GM06990 (cell line): ENCODE measurements around the gene NFAT5.
"Not testable (repeated sequence)": the region's sequence is repeated elsewhere in the genome, so short reads cannot be mapped to it uniquely, and the experiment has no call there.

Experiments
- DNase-seq: peaks from one replicate; pipeline ENCODE4 v3.0.0-alpha.2; 2011; ENCODE audit not compliant: insufficient read length; ENCODE audit errors: extremely low read depth
- H3K27me3 ChIP-seq: replicated peaks from 2 replicates; pipeline ENCODE4 v1.6.0; 2011; ENCODE audit warnings: low read length; ENCODE audit not compliant: control insufficient read depth, insufficient read depth
- H3K36me3 ChIP-seq: 2 replicates; pipeline ENCODE4 v1.5.1; 2011; ENCODE audit warnings: low read length; ENCODE audit not compliant: control insufficient read depth, insufficient read depth
- H3K4me3 ChIP-seq: replicated peaks from 2 replicates; pipeline ENCODE4 v1.5.1; 2011; ENCODE audit warnings: low read depth, mild to moderate bottlenecking, control low read depth, low read length
- CTCF ChIP-seq: IDR thresholded peaks from 2 replicates; pipeline ENCODE4 v1.5.1; 2011; ENCODE audit warnings: low read length, control low read depth, mild to moderate bottlenecking, inconsistent platforms; ENCODE audit not compliant: insufficient read depth, poor library complexity, severe bottlenecking

NFAT5 gene

GRCh38 chr16:69535123-69536050 is 30.4 kb upstream of the NFAT5 start:
- no peaks in the 10 kb centered on the region for H3K36me3 ChIP-seq
- no peak overlapping the region for H3K4me3 ChIP-seq
- TF ChIP-seq CTCF: no peak
- H3K27me3 ChIP-seq: no peaks in the 10 kb centered on the region
- no peak for DNase-seq

- no peak overlapping the region for H3K4me3 ChIP-seq
- DNase-seq: no peak
- no peak for TF ChIP-seq CTCF
These were observed 28.1 kb upstream of the NFAT5 start for GRCh38 chr16:69537706-69538080.

GRCh38 chr16:69538808-69539207 is 27.0 kb upstream of the NFAT5 start:
- no peak for DNase-seq
- Histone ChIP-seq H3K4me3 (no peak overlapping the region), H3K27me3 (no peaks in the 10 kb centered on the region), H3K36me3 (no peaks in the 10 kb centered on the region)
- no peak for TF ChIP-seq CTCF

More at GRCh38 chr16:69537706-69538080, 28.1 kb upstream of the NFAT5 start:
- no peaks in the 10 kb centered on the region for H3K27me3 ChIP-seq
- no peaks in the 10 kb centered on the region for H3K36me3 ChIP-seq

- no peak for TF ChIP-seq CTCF
- Histone ChIP-seq H3K36me3 (no peaks in the 10 kb centered on the region), H3K4me3 (no peak overlapping the region), H3K27me3 (no peaks in the 10 kb centered on the region)
- DNase-seq: no peak
These were observed 22.8 kb upstream of the NFAT5 start for GRCh38 chr16:69542974-69543373.

GRCh38 chr16:69544088-69544487 is 21.7 kb upstream of the NFAT5 start:
- H3K36me3 ChIP-seq: no peaks in the 10 kb centered on the region
- DNase-seq: no peak
- H3K27me3 ChIP-seq: no peaks in the 10 kb centered on the region
- H3K4me3 ChIP-seq: no peak overlapping the region
- TF ChIP-seq CTCF: no peak

GRCh38 chr16:69546663-69547062 is 19.1 kb upstream of the NFAT5 start:
- H3K27me3 ChIP-seq, DNase-seq, H3K4me3 ChIP-seq, H3K36me3 ChIP-seq: not testable (repeated sequence)
